ENCODE results near the gene MYO15A. TPM values are rescaled to one million over a fixed set of nuclear protein-coding genes. Genes with fewer than 3 reads are reported as not detected.

MYO15A gene
- total RNA-seq, 2 experiments from 2014 or later = 0.34 TPM

- Mint-ChIP-seq H3K4me1 (ENCODE audit: low read depth) (peaks cover 25% of the 10 kb centered on the region), H3K4me3 (no peak overlapping the region), H3K36me3 (ENCODE audit: low read depth) (no peaks in the 10 kb centered on the region), H3K9me3 (ENCODE audit: insufficient read depth) (no peaks in the 10 kb centered on the region), H3K27ac (no peak overlapping the region), H3K27me3 (ENCODE audit: low read depth) (peaks cover 7% of the 10 kb centered on the region)
- ChIA-PET POLR2A (no interaction called here), CTCF (interaction anchor here (1.3 kb wide), 1 partner anchor 13 kb away, joined by 3 read pairs; no protein-coding TSS in a partner anchor)
- ATAC-seq = no peak
- DNase-seq = no peak
Measured at GRCh38 chr17:18155179-18155578, 46.6 kb downstream of the MYO15A start.

- no peak for DNase-seq
- ChIA-PET POLR2A (no interaction called here), CTCF (interaction anchor here (1.3 kb wide), 1 partner anchor 14 kb away, joined by 3 read pairs; no protein-coding TSS in a partner anchor)
- H3K4me3 Mint-ChIP-seq = no peak overlapping the region
- no peak for ATAC-seq
- H3K27ac Mint-ChIP-seq = peak overlapping the region; percentile 17
- H3K9me3 Mint-ChIP-seq (ENCODE audit: insufficient read depth) = no peaks in the 10 kb centered on the region
- H3K27me3 Mint-ChIP-seq (ENCODE audit: low read depth) = peaks cover 10% of the 10 kb centered on the region
- H3K4me1 Mint-ChIP-seq (ENCODE audit: low read depth) = peaks cover 25% of the 10 kb centered on the region
- no peaks in the 10 kb centered on the region for H3K36me3 Mint-ChIP-seq (ENCODE audit: low read depth)
Measured at GRCh38 chr17:18156171-18156975, 47.8 kb downstream of the MYO15A start.

GRCh38 chr17:18156976-18157280 lies 48.4 kb downstream of the MYO15A start:
- no peak overlapping the region for H3K27ac Mint-ChIP-seq
- no peak for ATAC-seq
- H3K36me3 Mint-ChIP-seq (ENCODE audit: low read depth) = no peaks in the 10 kb centered on the region
- no peak overlapping the region for H3K4me3 Mint-ChIP-seq
- H3K4me1 Mint-ChIP-seq (ENCODE audit: low read depth) = peaks cover 25% of the 10 kb centered on the region
- no peak for DNase-seq
- H3K9me3 Mint-ChIP-seq (ENCODE audit: insufficient read depth) = no peaks in the 10 kb centered on the region
- CTCF ChIA-PET = no interaction called here
- H3K27me3 Mint-ChIP-seq (ENCODE audit: low read depth) = peaks cover 10% of the 10 kb centered on the region
- POLR2A ChIA-PET = no interaction called here

GRCh38 chr17:18157354-18157985 lies 48.9 kb downstream of the MYO15A start:
- Mint-ChIP-seq H3K9me3 (ENCODE audit: insufficient read depth) (no peaks in the 10 kb centered on the region), H3K27ac (peak overlapping the region; percentile 30), H3K4me3 (peak overlapping the region; percentile 61), H3K4me1 (ENCODE audit: low read depth) (peaks cover 25% of the 10 kb centered on the region), H3K27me3 (ENCODE audit: low read depth) (peaks cover 9% of the 10 kb centered on the region), H3K36me3 (ENCODE audit: low read depth) (no peaks in the 10 kb centered on the region)
- ChIA-PET POLR2A (no interaction called here), CTCF (interaction anchor here (1.0 to 1.2 kb wide), 3 partner anchors 13 to 24 kb away, joined by 3 to 5 read pairs (median 3); no protein-coding TSS in a partner anchor)
- ATAC-seq = no peak
- no peak for DNase-seq

GRCh38 chr17:18158022-18158600 lies 49.6 kb downstream of the MYO15A start:
- peaks cover 25% of the 10 kb centered on the region for H3K4me1 Mint-ChIP-seq (ENCODE audit: low read depth)
- H3K27ac Mint-ChIP-seq = peak overlapping the region; percentile 84
- ChIA-PET CTCF (interaction anchor here (0.7 to 1.2 kb wide), 5 partner anchors 12 to 44 kb away, joined by 3 to 5 read pairs (median 3); no protein-coding TSS in a partner anchor), POLR2A (no interaction called here)
- peak; percentile 96 for DNase-seq
- H3K36me3 Mint-ChIP-seq (ENCODE audit: low read depth) = no peaks in the 10 kb centered on the region
- H3K9me3 Mint-ChIP-seq (ENCODE audit: insufficient read depth) = no peaks in the 10 kb centered on the region
- peaks cover 6% of the 10 kb centered on the region for H3K27me3 Mint-ChIP-seq (ENCODE audit: low read depth)
- peak overlapping the region; percentile 61 for H3K4me3 Mint-ChIP-seq
- peak; percentile 86 for ATAC-seq

- H3K27ac Mint-ChIP-seq = no peak overlapping the region
- DNase-seq (no peak), ATAC-seq (no peak)
- no peaks in the 10 kb centered on the region for H3K36me3 Mint-ChIP-seq (ENCODE audit: low read depth)
- H3K4me3 Mint-ChIP-seq = no peak overlapping the region
- H3K9me3 Mint-ChIP-seq (ENCODE audit: insufficient read depth) = no peaks in the 10 kb centered on the region
- peaks cover 6% of the 10 kb centered on the region for H3K27me3 Mint-ChIP-seq (ENCODE audit: low read depth)
- peaks cover 18% of the 10 kb centered on the region for H3K4me1 Mint-ChIP-seq (ENCODE audit: low read depth)
- POLR2A ChIA-PET = no interaction called here
- CTCF ChIA-PET = no interaction called here
Measured at GRCh38 chr17:18159551-18160120, 51.1 kb downstream of the MYO15A start.

- POLR2A ChIA-PET = interaction anchor here (0.6 kb wide), 1 partner anchor 22 kb away, joined by 3 read pairs; no protein-coding TSS in a partner anchor
Measured at GRCh38 chr17:18160128-18160856, 51.7 kb downstream of the MYO15A start.

GRCh38 chr17:18161207-18162145 lies 52.9 kb downstream of the MYO15A start:
- Mint-ChIP-seq H3K9me3 (ENCODE audit: insufficient read depth) (no peaks in the 10 kb centered on the region), H3K27ac (no peak overlapping the region), H3K4me1 (ENCODE audit: low read depth) (peaks cover 11% of the 10 kb centered on the region), H3K4me3 (no peak overlapping the region), H3K36me3 (ENCODE audit: low read depth) (no peaks in the 10 kb centered on the region), H3K27me3 (ENCODE audit: low read depth) (peaks cover 6% of the 10 kb centered on the region)
- CTCF ChIA-PET = no interaction called here
- DNase-seq = no peak
- POLR2A ChIA-PET = interaction anchor here (1.6 kb wide), 1 partner anchor 22 kb away, joined by 8 read pairs; the partner anchor contains the start of gene ALKBH5
- no peak for ATAC-seq

More at GRCh38 chr17:18160128-18160856, 51.7 kb downstream of the MYO15A start:
- Mint-ChIP-seq H3K4me1 (ENCODE audit: low read depth) (peaks cover 18% of the 10 kb centered on the region), H3K9me3 (ENCODE audit: insufficient read depth) (no peaks in the 10 kb centered on the region), H3K36me3 (ENCODE audit: low read depth) (no peaks in the 10 kb centered on the region), H3K4me3 (no peak overlapping the region), H3K27ac (peak overlapping the region; percentile 18), H3K27me3 (ENCODE audit: low read depth) (peaks cover 6% of the 10 kb centered on the region)
- ATAC-seq = no peak
- CTCF ChIA-PET = no interaction called here
- DNase-seq = no peak

- Mint-ChIP-seq H3K27me3 (ENCODE audit: low read depth) (peaks cover 6% of the 10 kb centered on the region), H3K9me3 (ENCODE audit: insufficient read depth) (no peaks in the 10 kb centered on the region), H3K4me1 (ENCODE audit: low read depth) (peaks cover 3% of the 10 kb centered on the region), H3K36me3 (ENCODE audit: low read depth) (no peaks in the 10 kb centered on the region), H3K27ac (no peak overlapping the region), H3K4me3 (no peak overlapping the region)
- ChIA-PET POLR2A (no interaction called here), CTCF (no interaction called here)
- ATAC-seq (no peak), DNase-seq (no peak)
Measured at GRCh38 chr17:18163547-18163946, 55.0 kb downstream of the MYO15A start.

- no peak overlapping the region for H3K27ac Mint-ChIP-seq
- no peaks in the 10 kb centered on the region for H3K36me3 Mint-ChIP-seq (ENCODE audit: low read depth)
- H3K4me1 Mint-ChIP-seq (ENCODE audit: low read depth) = no peaks in the 10 kb centered on the region
- no peak for DNase-seq
- CTCF ChIA-PET = no interaction called here
- H3K9me3 Mint-ChIP-seq (ENCODE audit: insufficient read depth) = no peaks in the 10 kb centered on the region
- ATAC-seq = no peak
- H3K4me3 Mint-ChIP-seq = no peak overlapping the region
- POLR2A ChIA-PET = no interaction called here
- no peaks in the 10 kb centered on the region for H3K27me3 Mint-ChIP-seq (ENCODE audit: low read depth)
Measured at GRCh38 chr17:18166894-18167293, 58.3 kb downstream of the MYO15A start.
